Astrocyte of the spinal cord (primary cell): ENCODE results near the gene UPF2.

ENCODE experiments used
- DNase-seq: peaks from one replicate; pipeline ENCODE4 v3.0.0; 2011; ENCODE audit warnings: low read depth, low spot score
- H3K4me3 ChIP-seq: 2 replicates; pipeline ENCODE4 v1.5.1; 2011; ENCODE audit warnings: low read depth, mild to moderate bottlenecking, low read length, moderate library complexity
- CTCF ChIP-seq: IDR thresholded peaks from 2 replicates; pipeline ENCODE4 v1.5.1; 2012; ENCODE audit warnings: low read depth, mild to moderate bottlenecking, low read length, inconsistent platforms
- in situ Hi-C: cut with HindIII; loops from 2 replicates; pipeline ENCODE4 v1.10.0; 2017; ENCODE audit warnings: low sequenced_read_pairs

Gene UPF2

GRCh38 chr10:11887381-11888227, 155.0 kb downstream of the UPF2 start:
- no peak overlapping the region for H3K4me3 ChIP-seq
- in situ Hi-C loops = no loop called here
- TF ChIP-seq CTCF = no peak
- no peak for DNase-seq

- no peak for TF ChIP-seq CTCF
- no peak overlapping the region for H3K4me3 ChIP-seq
- in situ Hi-C loops = no loop called here
- no peak for DNase-seq
Observed at GRCh38 chr10:11886851-11887250, 155.8 kb downstream of the UPF2 start.

GRCh38 chr10:11886138-11886474, 156.5 kb downstream of the UPF2 start:
- no peak overlapping the region for H3K4me3 ChIP-seq
- DNase-seq = no peak
- no peak for TF ChIP-seq CTCF
- in situ Hi-C loops = no loop called here

- no peak for DNase-seq
- no peak overlapping the region for H3K4me3 ChIP-seq
- TF ChIP-seq CTCF = no peak
- in situ Hi-C loops = no loop called here
Observed at GRCh38 chr10:11885437-11886137, 157.0 kb downstream of the UPF2 start.

GRCh38 chr10:11884706-11885423, 157.7 kb downstream of the UPF2 start:
- no peak for TF ChIP-seq CTCF
- DNase-seq = no peak
- H3K4me3 ChIP-seq = no peak overlapping the region
- in situ Hi-C loops = no loop called here

GRCh38 chr10:11882646-11883375, 159.8 kb downstream of the UPF2 start:
- in situ Hi-C loops = no loop called here
- TF ChIP-seq CTCF = no peak
- no peak for DNase-seq
- no peak overlapping the region for H3K4me3 ChIP-seq
